Endodermal cell (in vitro differentiated cells): ENCODE data around the gene PPP2R2B. TPM values are rescaled to one million over a fixed set of nuclear protein-coding genes. Genes with fewer than 3 reads are reported as not detected.

ENCODE experiments used
- DNase-seq: peaks from one replicate; pipeline ENCODE4 v3.0.0-alpha.2; 2017
- H3K27ac ChIP-seq: 2 replicates; pipeline ENCODE4 v1.5.1; 2013; ENCODE audit warnings: mild to moderate bottlenecking, low read depth, low read length, moderate library complexity
- H3K27me3 ChIP-seq: 2 replicates; pipeline ENCODE4 v1.6.1; 2013; ENCODE audit warnings: mild to moderate bottlenecking, low read length, moderate library complexity; ENCODE audit not compliant: insufficient read depth, control insufficient read depth, poor library complexity, severe bottlenecking
- H3K36me3 ChIP-seq: 2 replicates; pipeline ENCODE4 v1.7.0; 2013; ENCODE audit warnings: mild to moderate bottlenecking, low read length, moderate library complexity; ENCODE audit not compliant: control insufficient read depth, insufficient read depth
- H3K4me1 ChIP-seq: one replicate; pipeline ENCODE4 v1.7.0; 2013; ENCODE audit warnings: low read length; ENCODE audit not compliant: control insufficient read depth, insufficient read depth
- H3K4me3 ChIP-seq: 2 replicates; pipeline ENCODE4 v1.5.1; 2013; ENCODE audit warnings: mild to moderate bottlenecking, low read length, moderate library complexity
- H3K9ac ChIP-seq: 2 replicates; pipeline ENCODE4 v1.6.1; 2013; ENCODE audit warnings: mild to moderate bottlenecking, low read length, moderate library complexity; ENCODE audit not compliant: poor library complexity, severe bottlenecking; ENCODE audit errors: extremely low read depth
- H3K9me3 ChIP-seq: 2 replicates; pipeline ENCODE4 v1.6.1; 2013; ENCODE audit warnings: mild to moderate bottlenecking, low read length, moderate library complexity; ENCODE audit not compliant: control insufficient read depth
- H3K27ac Mint-ChIP-seq: 2 replicates; pipeline ENCODE4 v1.8.0; 2020; ENCODE audit warnings: mixed read lengths
- H3K27me3 Mint-ChIP-seq: 2 replicates; pipeline ENCODE4 v1.8.0; 2021; ENCODE audit warnings: mild to moderate bottlenecking, mixed read lengths; ENCODE audit not compliant: insufficient read depth
- H3K36me3 Mint-ChIP-seq: 2 replicates; pipeline ENCODE4 v1.8.0; 2020; ENCODE audit warnings: low read depth, mixed read lengths
- H3K4me1 Mint-ChIP-seq: 2 replicates; pipeline ENCODE4 v1.8.0; 2020; ENCODE audit warnings: mixed read lengths
- H3K4me3 Mint-ChIP-seq: 2 replicates; pipeline ENCODE4 v1.8.0; 2020; ENCODE audit warnings: mild to moderate bottlenecking, moderate library complexity, mixed read lengths
- H3K9me3 Mint-ChIP-seq: 2 replicates; pipeline ENCODE4 v1.8.0; 2020; ENCODE audit warnings: mild to moderate bottlenecking, mixed read lengths
- WGBS, 2 experiments: methylation state at CpG; one replicate each; pipeline versions ENCODE4 v1.1.5 to v1.1.7; 2013; ENCODE audit warnings: missing lambda C conversion rate in 2 of 2, mixed read lengths in 1 of 2; ENCODE audit not compliant: insufficient coverage in 1 of 2, insufficient read length in 1 of 2; 5-methylcytosine and 5-hydroxymethylcytosine counted together
- total RNA-seq, 2 donors: library from RNA; stranded (reverse); fragmentation: NEBNext Ultra II Directional in 1 of 2; extraction: Animal tissue kit (Norgen Biotek cat#: 25700) in 1 of 2; gene quantifications; 2 replicates in 1 of 2; 3 replicates in 1 of 2; pipeline ENCODE4 v1.2.1, GENCODE V29; 2021
- TF ChIP-seq, protein P1 (sequence below): fragments of 200-600 bp; sonication (generic); conservative IDR thresholded peaks from 2 replicates; pipeline ENCODE4 v1.5.0; 2021; ENCODE audit warnings: antibody characterized with exemption, mild to moderate bottlenecking

PPP2R2B gene
- total RNA-seq, 2 donors from 2014 or later: 3.3 to 8.0 TPM

DNA sequence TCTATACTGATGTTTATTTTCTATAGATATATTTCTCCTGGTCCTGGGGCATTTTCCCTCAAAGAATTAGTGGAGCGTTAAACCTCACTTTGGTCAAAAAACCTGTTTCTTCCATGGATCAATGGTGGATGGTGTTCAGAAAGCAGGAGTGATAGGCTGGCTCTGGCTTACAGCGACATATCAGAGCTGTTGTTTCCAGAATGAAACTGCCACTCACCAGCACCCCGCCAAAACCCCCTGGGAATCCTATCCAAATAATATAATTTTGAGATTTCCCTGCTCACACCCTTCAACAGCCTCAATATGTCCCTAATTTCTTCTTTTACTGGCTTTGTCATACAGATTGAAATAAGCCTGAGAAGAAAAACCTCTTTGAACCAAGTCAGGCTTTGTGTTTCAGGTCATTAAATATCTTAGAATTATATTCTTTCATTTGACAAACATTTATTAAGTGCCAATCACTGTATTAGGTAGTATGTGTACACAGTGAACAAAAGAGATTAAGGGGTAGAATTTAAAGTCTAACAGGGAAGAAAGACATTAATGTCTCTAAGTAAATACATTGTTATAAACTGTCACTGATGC is 218.1 kb downstream of the PPP2R2B start:
- WGBS, 2 experiments: 92 to 94% methylated on average over 2 to 3 of the region's 3 CpGs
- Histone ChIP-seq H3K27me3 (no peaks in the 10 kb centered on the region), H3K36me3 (no peaks in the 10 kb centered on the region), H3K27ac (no peak overlapping the region), H3K9ac (no peak overlapping the region), H3K9me3 (no peaks in the 10 kb centered on the region), H3K4me1 (no peaks in the 10 kb centered on the region), H3K4me3 (no peak overlapping the region)
- no peak for DNase-seq
- no peak overlapping the region for H3K4me3 Mint-ChIP-seq
- no peaks in the 10 kb centered on the region for H3K9me3 Mint-ChIP-seq
- H3K27me3 Mint-ChIP-seq: no peaks in the 10 kb centered on the region
- H3K27ac Mint-ChIP-seq: no peak overlapping the region
- H3K36me3 Mint-ChIP-seq: no peaks in the 10 kb centered on the region
- H3K4me1 Mint-ChIP-seq: no peaks in the 10 kb centered on the region
- TF ChIP-seq, protein P1, sequence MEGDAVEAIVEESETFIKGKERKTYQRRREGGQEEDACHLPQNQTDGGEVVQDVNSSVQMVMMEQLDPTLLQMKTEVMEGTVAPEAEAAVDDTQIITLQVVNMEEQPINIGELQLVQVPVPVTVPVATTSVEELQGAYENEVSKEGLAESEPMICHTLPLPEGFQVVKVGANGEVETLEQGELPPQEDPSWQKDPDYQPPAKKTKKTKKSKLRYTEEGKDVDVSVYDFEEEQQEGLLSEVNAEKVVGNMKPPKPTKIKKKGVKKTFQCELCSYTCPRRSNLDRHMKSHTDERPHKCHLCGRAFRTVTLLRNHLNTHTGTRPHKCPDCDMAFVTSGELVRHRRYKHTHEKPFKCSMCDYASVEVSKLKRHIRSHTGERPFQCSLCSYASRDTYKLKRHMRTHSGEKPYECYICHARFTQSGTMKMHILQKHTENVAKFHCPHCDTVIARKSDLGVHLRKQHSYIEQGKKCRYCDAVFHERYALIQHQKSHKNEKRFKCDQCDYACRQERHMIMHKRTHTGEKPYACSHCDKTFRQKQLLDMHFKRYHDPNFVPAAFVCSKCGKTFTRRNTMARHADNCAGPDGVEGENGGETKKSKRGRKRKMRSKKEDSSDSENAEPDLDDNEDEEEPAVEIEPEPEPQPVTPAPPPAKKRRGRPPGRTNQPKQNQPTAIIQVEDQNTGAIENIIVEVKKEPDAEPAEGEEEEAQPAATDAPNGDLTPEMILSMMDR: no peak

DNA sequence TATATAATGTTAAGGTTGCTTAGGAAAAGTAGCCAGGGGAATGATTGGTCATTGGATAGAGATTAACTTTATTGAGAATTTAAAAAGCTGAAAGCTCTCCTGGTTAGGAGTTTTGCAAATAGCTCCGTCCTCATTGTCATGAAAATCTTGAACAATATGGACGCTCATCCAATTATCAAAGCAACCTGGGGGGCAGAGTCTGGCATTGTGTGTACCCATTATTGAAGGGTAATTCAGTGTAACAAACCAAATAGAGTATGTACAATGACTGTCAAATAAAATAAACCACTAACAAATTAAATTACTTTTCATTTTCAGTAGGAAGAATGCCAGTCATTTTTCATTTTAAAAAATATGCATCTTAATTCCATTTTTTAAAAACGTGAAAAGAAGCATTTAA is 218.6 kb downstream of the PPP2R2B start:
- Histone ChIP-seq H3K27ac (no peak overlapping the region), H3K27me3 (no peaks in the 10 kb centered on the region), H3K9ac (no peak overlapping the region), H3K36me3 (no peaks in the 10 kb centered on the region), H3K9me3 (no peaks in the 10 kb centered on the region), H3K4me3 (no peak overlapping the region), H3K4me1 (no peaks in the 10 kb centered on the region)
- H3K27me3 Mint-ChIP-seq: no peaks in the 10 kb centered on the region
- H3K27ac Mint-ChIP-seq: no peak overlapping the region
- no peaks in the 10 kb centered on the region for H3K9me3 Mint-ChIP-seq
- TF ChIP-seq, protein P1: no peak
- H3K4me3 Mint-ChIP-seq: no peak overlapping the region
- H3K4me1 Mint-ChIP-seq: no peaks in the 10 kb centered on the region
- WGBS, 2 experiments: 80 to 83% methylated on average over 1 to 3 of the region's 3 CpGs
- H3K36me3 Mint-ChIP-seq: no peaks in the 10 kb centered on the region
- DNase-seq: no peak

DNA sequence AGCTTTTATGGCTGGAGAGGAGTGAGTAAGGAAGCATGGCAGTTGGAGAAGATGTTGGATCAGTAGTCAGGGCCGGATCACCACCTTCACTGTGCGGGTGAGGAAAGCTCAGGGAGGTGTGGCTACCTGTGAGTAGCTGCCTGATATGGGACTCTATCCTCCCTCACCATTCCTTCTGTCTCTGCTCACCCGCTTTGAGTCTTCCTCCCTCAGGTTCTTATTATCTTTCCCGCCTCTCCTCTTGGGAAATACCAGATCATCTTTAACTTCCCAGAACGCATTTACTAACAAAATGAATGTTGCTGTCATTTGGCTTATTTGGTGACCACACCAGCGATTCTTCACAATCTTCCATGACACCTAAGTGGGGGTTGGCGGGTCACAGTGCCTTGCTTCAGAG is 221.9 kb downstream of the PPP2R2B start:
- Histone ChIP-seq H3K36me3 (no peaks in the 10 kb centered on the region), H3K9ac (no peak overlapping the region), H3K4me3 (no peak overlapping the region), H3K9me3 (no peaks in the 10 kb centered on the region), H3K4me1 (no peaks in the 10 kb centered on the region), H3K27ac (no peak overlapping the region), H3K27me3 (no peaks in the 10 kb centered on the region)
- no peak overlapping the region for H3K27ac Mint-ChIP-seq
- no peak for DNase-seq
- 91 to 96% methylated on average over 3 to 7 of the region's 7 CpGs for WGBS, 2 experiments
- no peaks in the 10 kb centered on the region for H3K4me1 Mint-ChIP-seq
- no peaks in the 10 kb centered on the region for H3K36me3 Mint-ChIP-seq
- H3K27me3 Mint-ChIP-seq: no peaks in the 10 kb centered on the region
- no peak overlapping the region for H3K4me3 Mint-ChIP-seq
- H3K9me3 Mint-ChIP-seq: no peaks in the 10 kb centered on the region
- TF ChIP-seq, protein P1: no peak
